NOMO-1 treated with dmso at 0.1 percent for 144 hours (cell line): Measurements from ENCODE around the gene UGT1A5.

Experiments used
- DNase-seq: peaks from one replicate; lab custom pipeline; 2025; ENCODE audit not compliant: unreplicated experiment; lab: John Stamatoyannopoulos, UW

Gene UGT1A5

GRCh38 chr2:233712611-233713261 is at the start of gene UGT1A5:
Gene UGT1A5, plus strand, starts transcription at chr2:233712907. Its CDS starts 85 bp downstream, at chr2:233712992.
- no peak for DNase-seq

- no peak for DNase-seq
Observed at GRCh38 chr2:233663911-233664310, 48.8 kb upstream of the UGT1A5 start.

- DNase-seq: no peak
Observed at GRCh38 chr2:233668605-233669260, 44.0 kb upstream of the UGT1A5 start.

- DNase-seq: no peak
Observed at GRCh38 chr2:233671290-233672161, 41.2 kb upstream of the UGT1A5 start, which contains the start of gene UGT1A9. Gene UGT1A9, plus strand, starts transcription at chr2:233671898. Its CDS starts 37 bp downstream, at chr2:233671935.

DNA sequence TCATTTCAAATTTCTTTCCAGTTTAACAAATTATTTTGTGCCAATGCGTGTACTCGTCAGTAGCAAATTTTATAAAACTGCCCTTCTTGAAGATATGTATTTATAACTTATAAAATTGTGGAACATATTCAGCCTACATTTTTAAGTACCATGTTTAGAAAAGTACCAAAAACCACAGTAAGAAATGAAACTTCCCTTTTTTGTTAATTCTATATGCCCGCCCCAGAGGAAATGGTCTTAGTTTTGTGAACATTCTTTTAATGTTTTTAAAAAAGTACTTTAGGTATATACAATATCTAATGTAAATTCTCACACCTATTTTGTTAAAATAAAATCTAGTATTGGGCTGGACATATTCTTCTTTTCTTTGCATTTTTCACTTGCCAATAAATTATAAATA is 39.8 kb upstream of the UGT1A5 start:
- DNase-seq: no peak

DNA sequence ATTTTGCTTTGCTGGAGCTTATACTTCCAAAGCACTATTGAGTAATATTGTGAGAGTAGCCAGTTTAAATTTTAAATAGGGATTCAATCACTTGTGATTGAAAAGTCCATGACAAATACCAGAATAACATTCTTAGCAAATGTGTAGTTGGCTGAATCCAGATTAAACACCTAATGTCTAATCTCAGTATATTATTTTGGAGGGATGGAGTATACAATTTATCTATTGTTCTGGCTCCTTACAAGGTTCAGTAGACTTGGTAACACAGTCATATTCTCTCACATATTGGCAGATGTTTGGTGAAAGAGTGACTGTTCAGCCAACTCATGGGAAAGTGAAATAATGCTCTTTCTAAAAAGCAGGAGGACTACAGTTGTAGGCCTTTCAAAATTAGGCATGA is 38.8 kb upstream of the UGT1A5 start:
- no peak for DNase-seq

GRCh38 chr2:233674314-233674713 is 38.4 kb upstream of the UGT1A5 start:
- DNase-seq: no peak

DNA sequence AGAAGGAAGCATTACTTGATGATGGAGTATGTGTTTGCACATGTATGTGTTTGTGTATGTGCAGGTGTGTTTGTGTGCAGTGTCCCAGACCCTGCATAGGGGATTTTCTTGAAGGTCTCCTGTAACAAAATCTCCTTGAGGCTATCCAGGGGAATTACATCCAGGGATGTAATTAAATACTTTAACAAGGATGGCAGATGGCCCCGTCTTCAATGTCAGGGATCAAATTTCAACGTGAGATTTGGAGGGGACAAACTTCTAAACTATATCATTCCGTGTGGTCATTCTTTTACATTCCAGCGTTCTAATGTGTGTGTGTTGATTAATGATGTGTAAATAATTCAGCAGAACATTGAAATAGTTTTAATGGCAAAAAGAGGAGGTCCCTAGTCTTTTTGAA is 37.7 kb upstream of the UGT1A5 start:
- DNase-seq: no peak

DNA sequence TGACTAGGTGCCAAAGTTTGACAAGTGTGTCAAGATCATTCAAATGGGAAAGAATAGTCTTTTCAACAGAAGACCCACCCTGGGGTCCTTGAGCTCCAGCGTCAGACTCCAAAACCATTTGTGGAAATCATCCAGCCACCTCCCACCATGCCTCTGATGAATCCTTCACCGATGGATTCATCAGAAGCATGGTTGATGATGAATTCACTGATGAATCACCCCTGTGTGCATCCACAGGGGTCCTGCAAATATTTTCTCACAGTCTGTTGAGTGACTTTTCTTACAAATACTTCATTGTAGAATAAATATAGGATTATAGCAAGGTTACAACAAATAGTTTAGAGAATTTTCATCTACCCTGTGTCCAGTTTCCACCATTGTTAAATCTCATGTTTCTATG is 36.7 kb upstream of the UGT1A5 start:
- no peak for DNase-seq

- no peak for DNase-seq
Observed at GRCh38 chr2:233679196-233679595, 33.5 kb upstream of the UGT1A5 start.

- DNase-seq: no peak
Observed at GRCh38 chr2:233680361-233681045, 32.2 kb upstream of the UGT1A5 start.

- DNase-seq: no peak
Observed at GRCh38 chr2:233681521-233682099, 31.1 kb upstream of the UGT1A5 start, which contains the start of gene UGT1A7. Gene UGT1A7, plus strand, starts transcription at chr2:233681901. Its CDS starts 37 bp downstream, at chr2:233681938.

- DNase-seq: no peak
Observed at GRCh38 chr2:233684640-233685039, 28.1 kb upstream of the UGT1A5 start.

GRCh38 chr2:233686928-233687327 is 25.8 kb upstream of the UGT1A5 start:
- DNase-seq: no peak

DNA sequence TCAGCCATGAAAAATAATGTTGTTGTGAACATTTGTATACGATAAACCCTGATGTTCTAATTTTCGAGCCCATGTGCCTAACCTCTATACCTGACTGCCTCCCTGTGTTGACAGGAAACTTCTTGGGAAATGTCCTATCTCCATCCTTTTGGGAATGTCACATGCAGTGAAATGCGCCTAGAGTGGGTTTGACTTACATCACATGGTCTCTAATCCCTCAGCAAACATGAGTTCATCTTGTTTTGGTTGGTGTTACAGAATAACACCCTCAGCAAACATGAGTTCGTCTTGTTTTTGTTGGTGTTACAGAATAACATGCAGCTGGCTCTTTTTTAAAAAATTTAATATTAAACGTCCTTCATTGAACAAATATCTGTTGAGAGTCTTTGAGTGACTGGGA is 24.4 kb upstream of the UGT1A5 start:
- DNase-seq: no peak

- no peak for DNase-seq
Observed at GRCh38 chr2:233689031-233689430, 23.7 kb upstream of the UGT1A5 start.

DNA sequence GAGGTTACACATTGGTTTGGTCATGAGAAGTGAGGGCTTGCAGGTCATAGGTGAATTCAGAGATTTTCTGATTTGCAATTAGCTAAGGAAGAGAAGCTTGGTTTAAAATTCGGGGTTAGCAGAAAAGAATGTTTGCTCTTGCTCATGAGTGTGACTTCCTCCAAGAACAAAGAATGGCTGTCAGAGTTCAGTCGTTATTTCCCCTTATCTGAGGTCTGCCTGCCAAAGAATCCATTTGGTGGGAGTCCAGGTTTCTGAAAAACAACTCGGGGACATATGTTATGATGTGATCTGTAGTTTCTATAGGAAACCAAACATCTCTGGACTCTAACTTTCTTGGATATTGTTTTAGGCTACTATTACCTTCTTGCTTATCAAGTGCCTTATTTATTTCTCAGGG is 23.2 kb upstream of the UGT1A5 start:
- no peak for DNase-seq

DNA sequence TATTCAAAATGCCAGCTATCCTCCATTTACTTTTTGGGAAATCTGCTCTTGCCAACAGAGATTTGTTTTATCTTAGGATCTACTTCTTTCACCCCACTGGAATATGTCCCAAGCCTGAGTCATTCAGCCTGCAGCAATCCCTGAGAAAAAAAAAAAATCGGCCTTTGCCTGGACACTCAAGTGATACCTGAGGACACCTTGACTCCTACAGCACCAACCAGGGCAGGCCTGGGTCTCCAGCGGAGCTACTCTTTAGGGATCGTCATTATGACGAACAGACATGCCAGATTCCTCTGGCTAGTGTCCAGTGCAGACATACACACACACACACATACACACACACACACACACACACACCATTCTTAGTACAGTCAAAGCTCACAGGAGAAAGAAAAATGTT is 22.3 kb upstream of the UGT1A5 start:
- no peak for DNase-seq

GRCh38 chr2:233691443-233692433 is 21.0 kb upstream of the UGT1A5 start:
- DNase-seq: no peak

DNA sequence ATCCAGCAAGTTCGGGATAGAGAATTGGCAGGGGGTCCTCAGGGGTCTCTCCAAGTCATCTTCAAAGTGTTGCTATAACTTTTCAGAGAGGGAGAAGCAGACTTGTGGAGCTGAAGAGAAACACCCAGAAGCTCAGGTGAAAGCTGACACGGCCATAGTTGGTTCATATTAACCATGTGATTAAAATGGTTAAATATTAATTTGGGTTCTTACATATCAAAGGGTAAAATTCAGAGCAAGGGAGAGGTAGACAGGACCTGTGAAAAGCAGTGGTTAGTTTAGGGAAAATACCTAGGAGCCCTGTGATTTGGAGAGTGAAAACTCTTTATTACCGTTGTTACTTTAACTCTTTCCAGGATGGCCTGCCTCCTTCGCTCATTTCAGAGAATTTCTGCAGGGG is 20.1 kb upstream of the UGT1A5 start, which contains the start of gene UGT1A6:
Gene UGT1A6 (plus strand): TSS at position 243 of the 400 bp plus-strand sequence. CDS start 115 bp downstream, at position 358.
- no peak for DNase-seq
